Spleen (tissue), 11 donors: ENCODE data around the gene TEX2. TPM values are rescaled to one million over a fixed set of nuclear protein-coding genes. Genes with fewer than 3 reads are reported as not detected.
"Not testable (repeated sequence)": the region's sequence is repeated elsewhere in the genome, so short reads cannot be mapped to it uniquely, and the experiment has no call there.

Experiments
- DNase-seq: peaks from one replicate; pipeline ENCODE4 v3.0.0-alpha.2; 2020
- H3K27ac ChIP-seq, 8 donors: fragments of 200-600 bp; sonication (generic) in 7 of 8; 1 replicate in 4 of 8; 2 replicates in 4 of 8; pipeline versions ENCODE4 v1.5.0 to v1.8.0; 2016 to 2021; ENCODE audit warnings: inconsistent platforms in 4 of 8, mild to moderate bottlenecking in 4 of 8, moderate library complexity in 1 of 8
- H3K27me3 ChIP-seq, 7 donors: fragments of 200-600 bp; sonication (generic) in 6 of 7; replicated peaks in 1 of 7; 1 replicate in 4 of 7; 2 replicates in 3 of 7; pipeline versions ENCODE4 v1.5.0 to v1.8.0; 2016 to 2021; ENCODE audit warnings: inconsistent platforms in 3 of 7, mild to moderate bottlenecking in 1 of 7
- H3K36me3 ChIP-seq, 6 donors: fragments of 200-600 bp; sonication (generic) in 5 of 6; 1 replicate in 4 of 6; 2 replicates in 2 of 6; pipeline versions ENCODE4 v1.5.0 to v1.8.0; 2016 to 2021; ENCODE audit warnings: inconsistent platforms in 2 of 6
- H3K4me1 ChIP-seq, 6 donors: fragments of 200-600 bp; sonication (generic) in 5 of 6; 1 replicate in 3 of 6; 2 replicates in 3 of 6; pipeline versions ENCODE4 v1.5.0 to v1.8.0; 2016 to 2021; ENCODE audit warnings: inconsistent platforms in 3 of 6
- H3K4me3 ChIP-seq, 8 donors: fragments of 200-600 bp; sonication (generic) in 7 of 8; 1 replicate in 4 of 8; 2 replicates in 4 of 8; pipeline versions ENCODE4 v1.5.0 to v1.8.0; 2016 to 2021; ENCODE audit warnings: inconsistent platforms in 4 of 8, mild to moderate bottlenecking in 4 of 8, moderate library complexity in 2 of 8
- H3K9me3 ChIP-seq, 8 donors: fragments of 200-600 bp; sonication (generic) in 7 of 8; 1 replicate in 4 of 8; 2 replicates in 4 of 8; pipeline versions ENCODE4 v1.5.0 to v1.8.0; 2016 to 2021; ENCODE audit warnings: inconsistent platforms in 4 of 8
- POLR2A ChIP-seq, 3 donors: fragments of 450-650 bp; IDR thresholded peaks; one replicate each; pipeline ENCODE4 v1.5.1; 2017; ENCODE audit warnings: antibody characterized with exemption in 3 of 3, mild to moderate bottlenecking in 1 of 3
- POLR2AphosphoS5 ChIP-seq, 3 donors: sonication (generic); formaldehyde crosslinking; IDR thresholded peaks; one replicate each; pipeline ENCODE4 v1.5.1; 2017; ENCODE audit warnings: antibody characterized with exemption in 3 of 3
- WGBS, 5 donors: extraction: QIAGEN DNeasy Blood & Tissue Kit in 3 of 5; methylation state at CpG; one replicate each; pipeline versions ENCODE4 v1.1.5 to v1.1.7; 2013 to 2018; 5-methylcytosine and 5-hydroxymethylcytosine counted together
- intact Hi-C: fragments of 100-400 bp; cut with DNase I; formaldehyde crosslinking; loops from one replicate; pipeline ENCODE4 v1.15.0; 2023; ENCODE audit warnings: low total_unique reads
- polyA plus RNA-seq, 3 donors: library from polyadenylated mRNA; stranded (reverse); fragments of 200-250 nt; gene quantifications; one replicate each; pipeline ENCODE4 v1.2.1, GENCODE V29; 2013
- total RNA-seq, 7 donors: library from RNA; depleted of rRNA in 3 of 7; stranded (reverse); fragments of >200 nt in 3 of 7; fragmentation: NEBNext Ultra II Directional in 4 of 7; extraction: Animal tissue kit (Norgen Biotek cat#: 25700) in 4 of 7; gene quantifications; one replicate each; pipeline versions ENCODE4 v1.1.0 to v1.2.1, GENCODE V29; 2016 to 2021
- TF ChIP-seq, protein P1 (sequence below), 11 experiments: fragments of 200-600 bp in 7 of 11; fragments of 450-650 bp in 4 of 11; sonication (generic) in 4 of 11; IDR thresholded peaks in 8 of 11; conservative IDR thresholded peaks in 3 of 11; 1 replicate in 7 of 11; 2 replicates in 4 of 11; pipeline versions ENCODE4 v1.4.0 to v1.8.0; 2016 to 2021; ENCODE audit warnings: antibody characterized with exemption in 11 of 11, inconsistent platforms in 4 of 11, mild to moderate bottlenecking in 1 of 11
- donor health status: healthy with polysubstance abuse.
- donor health status: DM: no; HTN: no; CAD: no; lungs with moderate emphysema.
- donor health status: DM: no; HTN: no; CAD: no.
- donor health status: Bipolar disorder and iron deficiency.
- donor health status: healthy.
- donor health status: DM: no; HTN: no; CAD: no.
- donor health status: DM: yes; HTN: yes; CAD: no.

Gene TEX2
- total and polyA plus RNA-seq, 10 donors, result 3.0 to 44.5 (median 26.7) TPM

- H3K4me1 ChIP-seq, result peaks cover 0 to 27% (median 8%) of the 10 kb centered on the region in 6 donors
- TF ChIP-seq POLR2A (IDR thresholded peaks at IDR 0.05), result no peak
- no peak for TF ChIP-seq POLR2AphosphoS5 (IDR thresholded peaks at IDR 0.05)
- TF ChIP-seq, protein P1, sequence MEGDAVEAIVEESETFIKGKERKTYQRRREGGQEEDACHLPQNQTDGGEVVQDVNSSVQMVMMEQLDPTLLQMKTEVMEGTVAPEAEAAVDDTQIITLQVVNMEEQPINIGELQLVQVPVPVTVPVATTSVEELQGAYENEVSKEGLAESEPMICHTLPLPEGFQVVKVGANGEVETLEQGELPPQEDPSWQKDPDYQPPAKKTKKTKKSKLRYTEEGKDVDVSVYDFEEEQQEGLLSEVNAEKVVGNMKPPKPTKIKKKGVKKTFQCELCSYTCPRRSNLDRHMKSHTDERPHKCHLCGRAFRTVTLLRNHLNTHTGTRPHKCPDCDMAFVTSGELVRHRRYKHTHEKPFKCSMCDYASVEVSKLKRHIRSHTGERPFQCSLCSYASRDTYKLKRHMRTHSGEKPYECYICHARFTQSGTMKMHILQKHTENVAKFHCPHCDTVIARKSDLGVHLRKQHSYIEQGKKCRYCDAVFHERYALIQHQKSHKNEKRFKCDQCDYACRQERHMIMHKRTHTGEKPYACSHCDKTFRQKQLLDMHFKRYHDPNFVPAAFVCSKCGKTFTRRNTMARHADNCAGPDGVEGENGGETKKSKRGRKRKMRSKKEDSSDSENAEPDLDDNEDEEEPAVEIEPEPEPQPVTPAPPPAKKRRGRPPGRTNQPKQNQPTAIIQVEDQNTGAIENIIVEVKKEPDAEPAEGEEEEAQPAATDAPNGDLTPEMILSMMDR (IDR thresholded peaks at IDR 0.05 in 8 of 11, conservative IDR thresholded peaks at IDR 0.05 in 3 of 11), result no peak
- DNase-seq, result no peak
- H3K27me3 ChIP-seq, result no peaks in the 10 kb centered on the region
- WGBS, 5 donors, result 94 to 98% (median 96%) methylated on average over 11 of the region's 11 CpGs
- intact Hi-C loops, result no loop called here
- H3K36me3 ChIP-seq, result peaks cover 0 to 57% (median 7%) of the 10 kb centered on the region in 6 donors
- H3K27ac ChIP-seq, result no peak overlapping the region
- H3K9me3 ChIP-seq, result no peaks in the 10 kb centered on the region
- no peak overlapping the region for H3K4me3 ChIP-seq
These were observed 75.8 kb downstream of the TEX2 start for GRCh38 chr17:64187093-64187895.

GRCh38 chr17:64186171-64187092, 76.6 kb downstream of the TEX2 start:
- no peaks in the 10 kb centered on the region for H3K27me3 ChIP-seq
- H3K27ac ChIP-seq, result peak overlapping the region in 2 of 8 donors; percentile 48 to 81
- peaks cover 0 to 49% (median 4%) of the 10 kb centered on the region in 6 donors for H3K36me3 ChIP-seq
- H3K4me1 ChIP-seq, result peaks cover 0 to 27% (median 8%) of the 10 kb centered on the region in 6 donors
- no peak for DNase-seq
- 93 to 98% (median 97%) methylated on average over 12 of the region's 12 CpGs for WGBS, 5 donors
- TF ChIP-seq POLR2AphosphoS5 (IDR thresholded peaks at IDR 0.05), result no peak
- no peak for TF ChIP-seq POLR2A (IDR thresholded peaks at IDR 0.05)
- TF ChIP-seq, protein P1 (IDR thresholded peaks at IDR 0.05 in 8 of 11, conservative IDR thresholded peaks at IDR 0.05 in 3 of 11), result no peak
- no peaks in the 10 kb centered on the region for H3K9me3 ChIP-seq
- intact Hi-C loops, result no loop called here
- H3K4me3 ChIP-seq, result no peak overlapping the region

DNA sequence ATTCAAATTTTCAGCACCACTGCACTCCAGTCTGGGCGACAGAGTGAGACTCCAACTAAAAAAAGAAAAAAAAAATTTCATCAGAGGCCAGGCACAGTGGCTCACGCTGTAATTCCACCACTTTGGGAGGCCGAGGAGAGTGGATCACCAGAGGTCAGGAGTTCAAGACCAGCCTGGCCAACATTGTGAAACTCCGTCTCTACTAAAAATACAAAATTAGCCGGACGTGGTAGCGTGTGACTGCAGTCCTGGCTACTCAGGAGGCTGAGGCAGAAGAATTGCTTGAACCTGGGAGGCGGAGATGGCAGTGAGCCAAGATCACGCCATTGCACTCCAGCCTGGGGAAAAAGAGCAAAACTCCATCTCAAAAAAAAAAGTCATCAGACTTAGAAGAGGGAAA, 77.5 kb downstream of the TEX2 start:
- H3K9me3 ChIP-seq, DNase-seq, H3K4me3 ChIP-seq, H3K27me3 ChIP-seq, intact Hi-C loops: not testable (repeated sequence)
- H3K36me3 ChIP-seq, result peaks cover 0 to 41% (median 4%) of the 10 kb centered on the region in 6 donors
- H3K27ac ChIP-seq, result peak overlapping the region in 4 of 8 donors; percentile 10 to 81 (median 32)
- peaks cover 0 to 25% (median 5%) of the 10 kb centered on the region in 6 donors for H3K4me1 ChIP-seq
- peak in 1 of 3 donors; percentile 9 for TF ChIP-seq POLR2AphosphoS5 (IDR thresholded peaks at IDR 0.05)
- WGBS, 5 donors, result 60 to 82% (median 64%) methylated on average over 9 of the region's 9 CpGs

- TF ChIP-seq POLR2AphosphoS5 (IDR thresholded peaks at IDR 0.05) (no peak), POLR2A (IDR thresholded peaks at IDR 0.05) (no peak)
- TF ChIP-seq, protein P1 (IDR thresholded peaks at IDR 0.05 in 8 of 11, conservative IDR thresholded peaks at IDR 0.05 in 3 of 11), result no peak
- Histone ChIP-seq H3K9me3 (no peaks in the 10 kb centered on the region), H3K4me1 (peaks cover 0 to 28% (median 5%) of the 10 kb centered on the region in 6 donors), H3K4me3 (no peak overlapping the region), H3K27ac (peak overlapping the region in 4 of 8 donors; percentile 10 to 81 (median 32)), H3K36me3 (peaks cover 0 to 36% (median 4%) of the 10 kb centered on the region in 6 donors), H3K27me3 (no peaks in the 10 kb centered on the region)
- no peak for DNase-seq
- WGBS, 5 donors, result 74 to 86% (median 81%) methylated on average over 3 of the region's 3 CpGs
- intact Hi-C loops, result no loop called here
These were observed 78.0 kb downstream of the TEX2 start for GRCh38 chr17:64185101-64185500.
